NCI-H748 (cell line): ENCODE results near the gene SLC19A1.

Source experiments
- DNase-seq: peaks from one replicate; lab custom pipeline; 2025; ENCODE audit not compliant: unreplicated experiment; lab: John Stamatoyannopoulos, UW

SLC19A1 gene

DNA sequence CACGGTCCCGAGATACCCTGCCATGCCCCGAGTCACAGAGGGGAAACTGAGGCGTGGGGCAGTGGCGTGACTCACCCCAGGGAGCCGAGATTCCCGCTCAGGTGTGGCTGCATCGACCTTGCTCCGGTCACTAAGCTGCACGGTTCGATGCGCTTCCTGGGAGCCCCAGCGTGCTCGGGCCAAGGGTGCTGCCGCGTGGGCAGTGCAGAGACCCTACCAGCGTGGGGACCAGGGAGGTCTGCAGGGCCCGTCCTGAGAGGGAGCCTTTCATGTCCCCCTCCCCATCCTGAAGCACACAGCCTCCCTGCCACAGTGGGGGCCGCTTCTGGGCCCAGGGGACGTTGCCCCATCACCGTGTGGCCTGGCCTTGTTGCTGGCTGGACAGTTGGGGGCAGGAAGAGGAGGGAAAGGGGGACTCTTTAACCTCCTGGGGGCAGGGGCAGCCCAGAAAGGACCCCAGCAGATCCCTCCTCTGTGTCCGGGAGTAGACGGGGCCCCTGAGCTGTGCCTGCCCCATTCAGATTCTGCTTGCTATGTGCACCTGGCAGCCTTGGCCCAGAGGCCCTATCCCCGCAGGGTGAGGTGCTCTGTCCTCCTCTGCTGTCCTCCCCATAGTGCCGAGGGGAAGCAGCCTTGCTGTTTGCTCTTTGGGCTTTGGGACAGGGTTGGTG lies 84.9 kb downstream of the SLC19A1 start:
- DNase-seq = no peak

- no peak for DNase-seq
These were observed 85.6 kb downstream of the SLC19A1 start for GRCh38 chr21:45456584-45457160.

- DNase-seq = no peak
These were observed 86.3 kb downstream of the SLC19A1 start for GRCh38 chr21:45455674-45456583.

DNA sequence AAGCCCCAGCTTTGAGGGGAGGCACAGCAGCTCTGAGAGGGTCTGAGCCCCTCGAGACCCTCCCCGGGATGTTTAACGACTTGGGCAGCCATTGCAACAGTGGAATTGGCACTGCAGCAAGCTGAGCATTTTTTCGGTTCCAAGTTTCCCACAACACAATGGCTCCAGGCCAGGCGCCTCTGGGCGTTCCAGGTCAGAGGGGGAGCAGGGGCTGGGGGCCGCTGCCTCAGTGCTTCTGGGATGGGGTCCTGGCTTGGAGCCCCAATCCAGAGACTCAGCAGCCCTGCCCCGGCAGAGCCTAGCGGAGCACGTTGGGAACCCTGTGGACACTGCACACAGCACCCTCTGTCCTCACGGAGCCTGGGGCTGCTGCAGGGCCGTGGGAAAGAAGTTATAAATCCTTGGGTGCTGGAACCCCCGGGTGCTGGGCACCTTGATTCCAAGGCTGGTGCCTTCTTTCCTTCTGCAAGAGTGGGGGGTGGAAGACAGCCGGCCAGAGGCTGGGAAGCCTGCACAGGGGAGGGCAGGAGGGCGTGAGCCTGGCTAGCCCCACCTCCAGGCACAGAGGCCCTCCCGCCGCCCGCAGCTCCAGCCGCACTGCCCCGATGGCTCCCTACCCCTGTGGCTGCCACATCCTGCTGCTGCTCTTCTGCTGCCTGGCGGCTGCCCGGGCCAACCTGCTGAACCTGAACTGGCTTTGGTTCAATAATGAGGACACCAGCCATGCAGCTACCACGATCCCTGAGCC lies 87.1 kb downstream of the SLC19A1 start:
- no peak for DNase-seq

- no peak for DNase-seq
These were observed 87.9 kb downstream of the SLC19A1 start for GRCh38 chr21:45454060-45454925.

DNA sequence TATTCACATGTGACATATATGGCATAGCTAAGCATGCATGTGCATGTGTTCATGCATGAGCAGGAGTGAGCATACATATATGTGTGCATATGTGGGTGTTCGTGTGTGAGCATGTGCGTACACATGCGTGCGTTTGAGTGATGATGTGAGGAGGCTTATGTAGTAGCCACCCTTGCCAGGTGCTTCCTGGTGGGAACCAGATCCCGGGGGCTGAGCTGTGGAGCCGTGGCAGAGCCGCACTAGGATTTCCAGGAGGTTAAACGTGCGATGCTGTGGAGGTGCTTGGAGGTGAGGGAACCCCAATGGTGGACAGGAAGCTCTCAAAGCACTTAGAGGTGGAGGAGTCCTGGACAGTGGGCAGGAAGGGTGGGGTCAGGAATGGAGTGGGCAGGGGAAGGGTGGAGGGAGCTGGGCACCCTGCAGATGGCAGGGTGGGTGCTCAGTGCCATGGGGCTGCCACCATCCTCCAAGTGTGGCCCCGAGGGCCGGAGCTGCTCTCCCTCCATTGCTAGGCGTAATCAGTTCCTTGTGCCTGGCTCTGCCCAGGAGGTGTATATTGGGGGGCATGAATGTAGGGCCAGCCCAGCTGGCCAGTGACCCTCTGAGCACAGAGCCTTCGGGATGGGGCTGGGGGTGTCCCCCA lies 88.8 kb downstream of the SLC19A1 start:
- no peak for DNase-seq

GRCh38 chr21:45452696-45453307 lies 89.4 kb downstream of the SLC19A1 start:
- DNase-seq = no peak

- no peak for DNase-seq
These were observed 90.5 kb downstream of the SLC19A1 start for GRCh38 chr21:45451771-45452182.

DNA sequence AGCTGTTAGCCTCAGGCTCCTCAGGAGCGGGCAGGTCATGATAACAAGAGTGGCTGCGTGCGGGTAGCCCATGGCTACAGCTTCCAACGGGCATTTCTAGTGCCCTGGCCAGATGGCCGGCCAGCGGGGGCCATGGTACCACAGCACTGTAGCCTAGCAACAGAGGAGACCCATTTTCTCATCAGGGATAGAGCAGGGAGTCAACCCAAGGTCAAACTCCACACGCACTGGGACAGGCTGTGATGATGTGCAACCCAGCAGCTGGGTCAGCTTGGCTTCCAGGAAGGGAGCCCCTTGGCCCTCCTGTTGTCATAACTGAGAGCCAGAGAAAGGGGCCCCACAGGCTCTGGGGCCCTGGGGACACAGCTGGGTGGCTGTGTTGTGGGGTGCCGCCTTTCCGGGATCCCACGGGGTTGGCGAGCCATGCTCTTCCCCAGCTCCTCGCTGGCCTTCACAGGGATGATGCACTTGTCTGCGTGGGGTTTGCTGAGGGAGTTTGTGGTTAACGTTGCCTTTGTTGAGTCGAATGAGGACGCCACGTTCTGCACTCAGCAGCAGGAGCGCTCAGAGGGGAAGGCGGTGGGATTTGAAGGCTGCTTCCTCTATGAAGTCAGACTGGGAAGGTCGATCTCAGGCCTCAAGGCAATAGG lies 91.0 kb downstream of the SLC19A1 start:
- no peak for DNase-seq

- DNase-seq = no peak
These were observed 91.7 kb downstream of the SLC19A1 start for GRCh38 chr21:45450423-45451090.

GRCh38 chr21:45449658-45450422 lies 92.4 kb downstream of the SLC19A1 start:
- no peak for DNase-seq

- no peak for DNase-seq
These were observed 93.2 kb downstream of the SLC19A1 start for GRCh38 chr21:45448810-45449657.

DNA sequence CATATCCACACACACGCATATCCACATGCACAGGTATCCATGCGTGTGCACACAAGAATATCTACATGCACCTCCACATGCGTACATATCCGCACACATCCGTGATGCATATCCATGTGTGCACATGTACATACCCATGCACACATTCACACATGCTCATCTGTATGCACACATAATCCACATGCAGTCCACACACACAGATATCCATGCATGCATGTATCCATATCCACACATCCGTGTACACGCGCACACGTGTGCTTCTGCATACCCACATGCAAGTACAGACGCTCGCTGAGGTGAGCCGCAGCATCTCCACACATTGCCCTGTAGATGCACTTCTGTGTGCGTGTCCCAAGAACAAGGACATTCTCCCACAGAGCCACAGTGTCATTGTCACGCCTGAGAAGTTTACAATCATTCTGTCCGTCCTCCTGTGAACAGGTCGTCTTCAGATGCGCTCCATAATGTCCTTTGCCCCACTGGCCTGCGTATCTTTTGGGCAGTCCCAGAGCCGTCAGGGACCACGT lies 93.9 kb downstream of the SLC19A1 start:
- DNase-seq = no peak
